Spleen (tissue), 11 donors: Measurements from ENCODE around the gene MBNL2. TPM values are rescaled to one million over a fixed set of nuclear protein-coding genes. Genes with fewer than 3 reads are reported as not detected.

Experiments used
- DNase-seq: peaks from one replicate; pipeline ENCODE4 v3.0.0-alpha.2; 2020
- H3K27ac ChIP-seq, 8 donors: fragments of 200-600 bp; sonication (generic) in 7 of 8; 1 replicate in 4 of 8; 2 replicates in 4 of 8; pipeline versions ENCODE4 v1.5.0 to v1.8.0; 2016 to 2021; ENCODE audit warnings: inconsistent platforms in 4 of 8, mild to moderate bottlenecking in 4 of 8, moderate library complexity in 1 of 8
- H3K27me3 ChIP-seq, 7 donors: fragments of 200-600 bp; sonication (generic) in 6 of 7; replicated peaks in 1 of 7; 1 replicate in 4 of 7; 2 replicates in 3 of 7; pipeline versions ENCODE4 v1.5.0 to v1.8.0; 2016 to 2021; ENCODE audit warnings: inconsistent platforms in 3 of 7, mild to moderate bottlenecking in 1 of 7
- H3K36me3 ChIP-seq, 6 donors: fragments of 200-600 bp; sonication (generic) in 5 of 6; 1 replicate in 4 of 6; 2 replicates in 2 of 6; pipeline versions ENCODE4 v1.5.0 to v1.8.0; 2016 to 2021; ENCODE audit warnings: inconsistent platforms in 2 of 6
- H3K4me1 ChIP-seq, 6 donors: fragments of 200-600 bp; sonication (generic) in 5 of 6; 1 replicate in 3 of 6; 2 replicates in 3 of 6; pipeline versions ENCODE4 v1.5.0 to v1.8.0; 2016 to 2021; ENCODE audit warnings: inconsistent platforms in 3 of 6
- H3K4me3 ChIP-seq, 8 donors: fragments of 200-600 bp; sonication (generic) in 7 of 8; 1 replicate in 4 of 8; 2 replicates in 4 of 8; pipeline versions ENCODE4 v1.5.0 to v1.8.0; 2016 to 2021; ENCODE audit warnings: inconsistent platforms in 4 of 8, mild to moderate bottlenecking in 4 of 8, moderate library complexity in 2 of 8
- H3K9me3 ChIP-seq, 8 donors: fragments of 200-600 bp; sonication (generic) in 7 of 8; 1 replicate in 4 of 8; 2 replicates in 4 of 8; pipeline versions ENCODE4 v1.5.0 to v1.8.0; 2016 to 2021; ENCODE audit warnings: inconsistent platforms in 4 of 8
- CTCF ChIP-seq, 11 experiments: fragments of 200-600 bp in 7 of 11; fragments of 450-650 bp in 4 of 11; sonication (generic) in 4 of 11; IDR thresholded peaks in 8 of 11; conservative IDR thresholded peaks in 3 of 11; 1 replicate in 7 of 11; 2 replicates in 4 of 11; pipeline versions ENCODE4 v1.4.0 to v1.8.0; 2016 to 2021; ENCODE audit warnings: antibody characterized with exemption in 11 of 11, inconsistent platforms in 4 of 11, mild to moderate bottlenecking in 1 of 11
- POLR2A ChIP-seq, 3 donors: fragments of 450-650 bp; IDR thresholded peaks; one replicate each; pipeline ENCODE4 v1.5.1; 2017; ENCODE audit warnings: antibody characterized with exemption in 3 of 3, mild to moderate bottlenecking in 1 of 3
- POLR2AphosphoS5 ChIP-seq, 3 donors: sonication (generic); formaldehyde crosslinking; IDR thresholded peaks; one replicate each; pipeline ENCODE4 v1.5.1; 2017; ENCODE audit warnings: antibody characterized with exemption in 3 of 3
- WGBS, 5 donors: extraction: QIAGEN DNeasy Blood & Tissue Kit in 3 of 5; methylation state at CpG; one replicate each; pipeline versions ENCODE4 v1.1.5 to v1.1.7; 2013 to 2018; 5-methylcytosine and 5-hydroxymethylcytosine counted together
- intact Hi-C: fragments of 100-400 bp; cut with DNase I; formaldehyde crosslinking; loops from one replicate; pipeline ENCODE4 v1.15.0; 2023; ENCODE audit warnings: low total_unique reads
- polyA plus RNA-seq, 3 donors: library from polyadenylated mRNA; stranded (reverse); fragments of 200-250 nt; gene quantifications; one replicate each; pipeline ENCODE4 v1.2.1, GENCODE V29; 2013
- total RNA-seq, 7 donors: library from RNA; depleted of rRNA in 3 of 7; stranded (reverse); fragments of >200 nt in 3 of 7; fragmentation: NEBNext Ultra II Directional in 4 of 7; extraction: Animal tissue kit (Norgen Biotek cat#: 25700) in 4 of 7; gene quantifications; one replicate each; pipeline versions ENCODE4 v1.1.0 to v1.2.1, GENCODE V29; 2016 to 2021
- donor health status: healthy with polysubstance abuse.
- donor health status: DM: no; HTN: no; CAD: no; lungs with moderate emphysema.
- donor health status: DM: no; HTN: no; CAD: no.
- donor health status: Bipolar disorder and iron deficiency.
- donor health status: healthy.
- donor health status: DM: no; HTN: no; CAD: no.
- donor health status: DM: yes; HTN: yes; CAD: no.

The MBNL2 gene
- total and polyA plus RNA-seq, 10 donors = 7.0 to 56.3 (median 31.1) TPM

GRCh38 chr13:97371486-97372109 lies 149.5 kb downstream of the MBNL2 start:
- peaks cover 0 to 57% (median 0%) of the 10 kb centered on the region in 6 donors for H3K36me3 ChIP-seq
- WGBS, 5 donors = 95 to 98% (median 96%) methylated on average over 7 of the region's 7 CpGs
- no peak overlapping the region for H3K4me3 ChIP-seq
- H3K9me3 ChIP-seq = no peaks in the 10 kb centered on the region
- H3K4me1 ChIP-seq = peaks cover 4 to 36% (median 16%) of the 10 kb centered on the region in 6 donors
- intact Hi-C loops = no loop called here
- no peaks in the 10 kb centered on the region for H3K27me3 ChIP-seq
- no peak for TF ChIP-seq POLR2A (IDR thresholded peaks at IDR 0.05)
- no peak for TF ChIP-seq POLR2AphosphoS5 (IDR thresholded peaks at IDR 0.05)
- H3K27ac ChIP-seq = no peak overlapping the region
- DNase-seq = no peak

- intact Hi-C loops = no loop called here
- no peaks in the 10 kb centered on the region for H3K9me3 ChIP-seq
- peaks cover 0 to 50% (median 0%) of the 10 kb centered on the region in 6 donors for H3K36me3 ChIP-seq
- no peak overlapping the region for H3K27ac ChIP-seq
- TF ChIP-seq CTCF (IDR thresholded peaks at IDR 0.05 in 8 of 11, conservative IDR thresholded peaks at IDR 0.05 in 3 of 11) (no peak), POLR2AphosphoS5 (IDR thresholded peaks at IDR 0.05) (no peak), POLR2A (IDR thresholded peaks at IDR 0.05) (no peak)
- H3K4me3 ChIP-seq = no peak overlapping the region
- WGBS, 5 donors = 72 to 87% (median 84%) methylated on average over 4 of the region's 4 CpGs
- H3K27me3 ChIP-seq = no peaks in the 10 kb centered on the region
- peaks cover 4 to 23% (median 12%) of the 10 kb centered on the region in 6 donors for H3K4me1 ChIP-seq
- DNase-seq = no peak
Observed at GRCh38 chr13:97372936-97373335, 150.8 kb downstream of the MBNL2 start.

GRCh38 chr13:97373787-97374186 lies 151.7 kb downstream of the MBNL2 start:
- Histone ChIP-seq H3K9me3 (no peaks in the 10 kb centered on the region), H3K36me3 (peaks cover 0 to 49% (median 0%) of the 10 kb centered on the region in 6 donors), H3K27ac (no peak overlapping the region), H3K4me3 (no peak overlapping the region), H3K4me1 (peaks cover 2 to 14% (median 8%) of the 10 kb centered on the region in 6 donors), H3K27me3 (no peaks in the 10 kb centered on the region)
- TF ChIP-seq POLR2A (IDR thresholded peaks at IDR 0.05) = no peak
- TF ChIP-seq POLR2AphosphoS5 (IDR thresholded peaks at IDR 0.05) = no peak
- no peak for TF ChIP-seq CTCF (IDR thresholded peaks at IDR 0.05 in 8 of 11, conservative IDR thresholded peaks at IDR 0.05 in 3 of 11)
- intact Hi-C loops = no loop called here
- DNase-seq = no peak
- 93 to 99% (median 97%) methylated on average over 6 of the region's 6 CpGs for WGBS, 5 donors

DNA sequence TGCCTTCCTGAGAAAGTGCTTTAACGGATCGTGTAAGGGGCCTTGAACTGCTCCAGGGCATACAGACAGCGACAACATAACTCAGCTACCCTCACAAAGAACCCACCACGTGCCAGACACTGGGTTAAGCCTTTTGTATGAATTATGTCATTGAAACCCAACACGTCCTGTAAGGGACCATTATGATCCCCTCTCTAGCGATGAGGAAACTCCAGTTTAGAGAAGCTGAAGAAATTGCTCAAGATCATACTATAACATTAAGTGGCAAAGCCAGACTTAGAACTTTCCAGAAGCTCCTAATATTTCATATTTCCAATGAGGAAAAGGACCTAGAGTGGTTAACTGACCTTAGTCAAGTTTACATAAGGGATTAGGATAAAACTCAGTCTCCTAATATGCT lies 154.8 kb downstream of the MBNL2 start:
- Histone ChIP-seq H3K27me3 (no peaks in the 10 kb centered on the region), H3K36me3 (peaks cover 0 to 67% (median 2%) of the 10 kb centered on the region in 6 donors), H3K4me1 (no peaks in the 10 kb centered on the region), H3K4me3 (no peak overlapping the region), H3K9me3 (no peaks in the 10 kb centered on the region), H3K27ac (no peak overlapping the region)
- intact Hi-C loops = no loop called here
- DNase-seq = no peak
- TF ChIP-seq CTCF (IDR thresholded peaks at IDR 0.05 in 8 of 11, conservative IDR thresholded peaks at IDR 0.05 in 3 of 11) = no peak
- no peak for TF ChIP-seq POLR2AphosphoS5 (IDR thresholded peaks at IDR 0.05)
- TF ChIP-seq POLR2A (IDR thresholded peaks at IDR 0.05) = no peak
- 66 to 87% (median 77%) methylated on average over 6 of the region's 6 CpGs for WGBS, 5 donors
